SK-N-SH treated with all-trans-retinoic acid at 6 μM for 48 hours (cell line): ENCODE measurements around the gene PASK.

Experiments
- ATAC-seq: fragments of 200-7000 bp; cut with Tn5 transposase; 3 replicates; pipeline ENCODE4 v1.9.1; 2020; ENCODE audit warnings: mild to moderate bottlenecking, moderate library complexity
- ARNTL ChIP-seq: fragments of 450-650 bp; formaldehyde crosslinking; IDR thresholded peaks from 2 replicates; pipeline ENCODE4 v1.5.0; 2020; ENCODE audit warnings: low read depth, mild to moderate bottlenecking, moderate library complexity, borderline replicate concordance
- BACH2 ChIP-seq: fragments of 250-450 bp; sonication (Bioruptor Pico); IDR thresholded peaks from 2 replicates; pipeline ENCODE4 v1.9.0; 2021; ENCODE audit warnings: mild to moderate bottlenecking, borderline replicate concordance
- CSDC2 ChIP-seq: fragments of 250-450 bp; sonication (Bioruptor Pico); IDR thresholded peaks from 2 replicates; pipeline ENCODE4 v1.5.0; 2020; ENCODE audit warnings: mild to moderate bottlenecking, moderate library complexity
- ESRRG ChIP-seq: fragments of 250-450 bp; sonication (Bioruptor Pico); IDR thresholded peaks from 2 replicates; pipeline ENCODE4 v1.6.1; 2021; ENCODE audit warnings: mild to moderate bottlenecking
- GLIS3 ChIP-seq: fragments of 250-450 bp; sonication (Bioruptor Pico); IDR thresholded peaks from 2 replicates; pipeline ENCODE4 v1.5.0; 2020; ENCODE audit warnings: mild to moderate bottlenecking, moderate library complexity
- ISL1 ChIP-seq: fragments of 250-450 bp; sonication (Bioruptor Pico); IDR thresholded peaks from 2 replicates; pipeline ENCODE4 v2.1.2; 2022; ENCODE audit warnings: mild to moderate bottlenecking, moderate library complexity
- OSR1 ChIP-seq: fragments of 250-450 bp; sonication (Bioruptor Pico); IDR thresholded peaks from 2 replicates; pipeline ENCODE4 v1.8.0; 2022; ENCODE audit warnings: moderate library complexity, mild to moderate bottlenecking, inconsistent platforms
- PPARA ChIP-seq: fragments of 250-450 bp; sonication (Bioruptor Pico); IDR thresholded peaks from 2 replicates; pipeline ENCODE4 v1.5.0; 2020; ENCODE audit warnings: mild to moderate bottlenecking, borderline replicate concordance
- RARB ChIP-seq: fragments of 250-450 bp; sonication (Bioruptor Pico); IDR thresholded peaks from 2 replicates; pipeline ENCODE4 v1.8.0; 2021; ENCODE audit warnings: mild to moderate bottlenecking, moderate library complexity
- SNAI2 ChIP-seq: fragments of 250-450 bp; sonication (Bioruptor Pico); IDR thresholded peaks from 2 replicates; pipeline ENCODE4 v1.5.0; 2020; ENCODE audit warnings: mild to moderate bottlenecking, moderate library complexity
- TCF4 ChIP-seq: fragments of 250-450 bp; sonication (Bioruptor Pico); IDR thresholded peaks from 2 replicates; pipeline ENCODE4 v1.8.0; 2021; ENCODE audit warnings: mild to moderate bottlenecking, moderate library complexity, borderline replicate concordance
- TOX ChIP-seq: fragments of 250-450 bp; sonication (Bioruptor Pico); IDR thresholded peaks from 2 replicates; pipeline ENCODE4 v1.8.0; 2021; ENCODE audit warnings: mild to moderate bottlenecking, moderate library complexity, borderline replicate concordance
- ZFP3 ChIP-seq: fragments of 250-450 bp; sonication (Bioruptor Pico); IDR thresholded peaks from 2 replicates; pipeline ENCODE4 v1.5.0; 2020; ENCODE audit warnings: mild to moderate bottlenecking, moderate library complexity
- ZNF565 ChIP-seq: fragments of 450-650 bp; formaldehyde crosslinking; conservative IDR thresholded peaks from 2 replicates; pipeline ENCODE4 v1.5.0; 2020; ENCODE audit warnings: low read depth, mild to moderate bottlenecking, moderate library complexity
- ZNF70 ChIP-seq: fragments of 450-650 bp; formaldehyde crosslinking; IDR thresholded peaks from 2 replicates; pipeline ENCODE4 v1.5.0; 2020; ENCODE audit warnings: mild to moderate bottlenecking, moderate library complexity
- ZNF8 ChIP-seq: fragments of 450-650 bp; formaldehyde crosslinking; IDR thresholded peaks from 2 replicates; pipeline ENCODE4 v1.5.0; 2020; ENCODE audit warnings: mild to moderate bottlenecking, moderate library complexity
- TF ChIP-seq, protein P1 (sequence below): fragments of 250-450 bp; sonication (Bioruptor Pico); IDR thresholded peaks from 2 replicates; pipeline ENCODE4 v1.5.0; 2020; ENCODE audit warnings: mild to moderate bottlenecking, moderate library complexity
- TF ChIP-seq, protein P2 (sequence below): fragments of 250-450 bp; sonication (Bioruptor Pico); IDR thresholded peaks from 2 replicates; pipeline ENCODE4 v1.8.0; 2021; ENCODE audit warnings: low read depth, mild to moderate bottlenecking, moderate library complexity, borderline replicate concordance
- TF ChIP-seq, protein P3 (sequence below): fragments of 250-450 bp; sonication (Bioruptor Pico); IDR thresholded peaks from 2 replicates; pipeline ENCODE4 v1.5.1; 2021; ENCODE audit warnings: mild to moderate bottlenecking, moderate library complexity

Gene PASK

DNA sequence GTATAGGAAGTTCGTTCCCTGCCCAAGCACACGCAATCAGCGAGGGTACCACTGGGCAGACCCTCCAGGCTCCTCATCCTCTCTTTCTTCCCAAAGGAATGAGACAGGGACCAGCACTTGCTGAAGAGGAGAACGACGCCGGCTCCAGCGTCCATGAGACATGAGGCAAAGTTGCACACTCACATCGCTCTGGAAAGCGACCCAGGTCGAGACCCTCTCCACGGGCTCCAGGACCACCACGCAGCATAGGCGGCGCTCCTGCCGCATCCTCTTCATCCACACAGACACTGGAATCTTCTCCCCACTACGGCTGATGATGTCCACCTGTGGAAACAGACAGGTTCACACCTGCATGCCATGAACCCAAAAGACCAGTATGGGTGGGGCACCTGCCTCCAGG, 10.8 kb downstream of the PASK start (continued):
- TF ChIP-seq, protein P1, sequence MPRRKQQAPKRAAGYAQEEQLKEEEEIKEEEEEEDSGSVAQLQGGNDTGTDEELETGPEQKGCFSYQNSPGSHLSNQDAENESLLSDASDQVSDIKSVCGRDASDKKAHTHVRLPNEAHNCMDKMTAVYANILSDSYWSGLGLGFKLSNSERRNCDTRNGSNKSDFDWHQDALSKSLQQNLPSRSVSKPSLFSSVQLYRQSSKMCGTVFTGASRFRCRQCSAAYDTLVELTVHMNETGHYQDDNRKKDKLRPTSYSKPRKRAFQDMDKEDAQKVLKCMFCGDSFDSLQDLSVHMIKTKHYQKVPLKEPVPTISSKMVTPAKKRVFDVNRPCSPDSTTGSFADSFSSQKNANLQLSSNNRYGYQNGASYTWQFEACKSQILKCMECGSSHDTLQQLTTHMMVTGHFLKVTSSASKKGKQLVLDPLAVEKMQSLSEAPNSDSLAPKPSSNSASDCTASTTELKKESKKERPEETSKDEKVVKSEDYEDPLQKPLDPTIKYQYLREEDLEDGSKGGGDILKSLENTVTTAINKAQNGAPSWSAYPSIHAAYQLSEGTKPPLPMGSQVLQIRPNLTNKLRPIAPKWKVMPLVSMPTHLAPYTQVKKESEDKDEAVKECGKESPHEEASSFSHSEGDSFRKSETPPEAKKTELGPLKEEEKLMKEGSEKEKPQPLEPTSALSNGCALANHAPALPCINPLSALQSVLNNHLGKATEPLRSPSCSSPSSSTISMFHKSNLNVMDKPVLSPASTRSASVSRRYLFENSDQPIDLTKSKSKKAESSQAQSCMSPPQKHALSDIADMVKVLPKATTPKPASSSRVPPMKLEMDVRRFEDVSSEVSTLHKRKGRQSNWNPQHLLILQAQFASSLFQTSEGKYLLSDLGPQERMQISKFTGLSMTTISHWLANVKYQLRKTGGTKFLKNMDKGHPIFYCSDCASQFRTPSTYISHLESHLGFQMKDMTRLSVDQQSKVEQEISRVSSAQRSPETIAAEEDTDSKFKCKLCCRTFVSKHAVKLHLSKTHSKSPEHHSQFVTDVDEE (CRISPR knock-in tag) = no peak
- no peak for TF ChIP-seq CSDC2 (CRISPR knock-in tag)
- TF ChIP-seq, all 23 proteins: peak for 0

DNA sequence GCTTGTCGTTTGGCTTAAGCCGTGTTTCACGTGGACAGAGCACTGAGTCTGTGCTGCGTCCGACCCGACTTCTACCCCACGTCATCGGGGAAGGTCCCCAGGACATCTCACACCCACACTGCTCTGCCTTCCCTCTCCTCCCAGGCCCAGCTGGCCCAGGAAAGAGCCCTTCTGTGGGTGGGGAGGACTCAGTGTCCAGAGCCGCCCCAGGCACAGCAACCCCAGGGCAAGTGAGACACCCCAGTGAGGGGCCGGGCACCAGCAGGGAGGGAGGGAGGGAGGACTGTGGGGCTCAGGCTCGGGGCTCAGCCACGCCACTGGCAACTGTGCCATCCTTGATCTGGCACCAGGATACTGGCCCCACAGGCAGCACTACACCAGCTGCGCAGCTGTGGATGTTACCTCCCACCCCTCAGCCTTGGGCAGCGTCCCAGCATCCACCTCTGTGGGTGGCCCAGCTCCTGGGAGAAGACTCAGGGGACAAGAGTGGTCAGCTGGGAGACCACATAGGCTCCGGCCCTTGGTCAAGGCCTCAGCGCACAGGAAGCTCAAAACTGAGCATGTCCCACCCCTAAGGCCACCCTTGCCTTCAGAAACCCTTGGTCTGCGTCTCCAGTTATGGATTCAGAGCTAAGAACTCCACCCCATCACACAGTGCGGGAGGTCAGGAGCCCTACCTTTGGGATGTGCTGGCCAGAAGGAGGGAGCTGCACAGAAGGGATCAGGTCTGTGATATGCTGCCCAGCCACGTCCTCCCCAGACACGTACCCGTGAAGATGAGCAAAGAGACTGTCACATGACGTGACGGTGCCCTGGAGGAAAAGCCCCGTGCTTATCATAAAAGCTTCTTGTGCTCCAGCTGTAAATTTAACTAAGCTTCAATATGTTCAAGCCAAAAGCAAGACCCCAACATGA, 11.7 kb downstream of the PASK start:
- no peak for ATAC-seq
- TF ChIP-seq OSR1 (CRISPR knock-in tag) = no peak
- no peak for TF ChIP-seq TOX (CRISPR knock-in tag)
- TF ChIP-seq ISL1 = no peak
- TF ChIP-seq GLIS3 = no peak
- TF ChIP-seq, protein P2, sequence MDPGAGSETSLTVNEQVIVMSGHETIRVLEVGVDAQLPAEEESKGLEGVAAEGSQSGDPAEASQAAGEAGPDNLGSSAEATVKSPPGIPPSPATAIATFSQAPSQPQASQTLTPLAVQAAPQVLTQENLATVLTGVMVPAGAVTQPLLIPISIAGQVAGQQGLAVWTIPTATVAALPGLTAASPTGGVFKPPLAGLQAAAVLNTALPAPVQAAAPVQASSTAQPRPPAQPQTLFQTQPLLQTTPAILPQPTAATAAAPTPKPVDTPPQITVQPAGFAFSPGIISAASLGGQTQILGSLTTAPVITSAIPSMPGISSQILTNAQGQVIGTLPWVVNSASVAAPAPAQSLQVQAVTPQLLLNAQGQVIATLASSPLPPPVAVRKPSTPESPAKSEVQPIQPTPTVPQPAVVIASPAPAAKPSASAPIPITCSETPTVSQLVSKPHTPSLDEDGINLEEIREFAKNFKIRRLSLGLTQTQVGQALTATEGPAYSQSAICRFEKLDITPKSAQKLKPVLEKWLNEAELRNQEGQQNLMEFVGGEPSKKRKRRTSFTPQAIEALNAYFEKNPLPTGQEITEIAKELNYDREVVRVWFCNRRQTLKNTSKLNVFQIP = no peak
- TF ChIP-seq CSDC2 (CRISPR knock-in tag) = no peak
- no peak for TF ChIP-seq ARNTL (CRISPR knock-in tag)
- TF ChIP-seq RARB (CRISPR knock-in tag) = no peak
- TF ChIP-seq TCF4 = no peak
- no peak for TF ChIP-seq ZNF70 (CRISPR knock-in tag)
- no peak for TF ChIP-seq ESRRG (CRISPR knock-in tag)
- TF ChIP-seq, protein P1 (CRISPR knock-in tag) = no peak

DNA sequence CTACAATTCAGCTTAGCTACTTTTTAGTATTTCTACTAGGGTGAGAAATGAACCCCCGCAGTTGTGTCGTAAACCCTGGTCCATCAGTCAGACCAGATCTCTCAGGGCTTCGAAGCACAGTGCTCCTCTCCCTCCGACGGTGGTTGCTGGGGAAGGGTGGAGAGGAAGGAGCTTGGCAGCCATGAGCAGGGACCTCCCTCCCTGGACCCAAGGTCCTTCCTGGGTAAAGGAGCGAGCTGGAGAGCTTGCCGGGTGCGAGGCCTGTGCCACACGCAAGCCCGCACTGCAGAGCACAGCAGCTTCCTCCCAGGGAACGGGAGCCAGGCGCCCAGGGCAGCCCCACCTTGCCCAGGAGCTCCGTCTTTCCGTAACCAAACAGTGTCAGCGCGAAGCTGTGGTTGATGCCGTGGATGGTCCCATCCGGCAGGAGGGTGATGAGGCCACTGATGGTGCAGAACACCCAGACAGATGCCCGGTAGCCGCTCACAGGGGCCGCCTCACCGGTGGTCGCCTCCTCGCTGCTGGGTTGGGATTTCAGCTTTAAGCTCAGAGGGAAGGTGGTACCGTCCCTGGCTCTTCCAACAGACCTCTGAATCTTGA, 12.5 kb downstream of the PASK start:
- no peak; the same call in 2 of the 3 replicates for ATAC-seq
- TF ChIP-seq BACH2 = no peak
- no peak for TF ChIP-seq PPARA
- TF ChIP-seq, protein P3, sequence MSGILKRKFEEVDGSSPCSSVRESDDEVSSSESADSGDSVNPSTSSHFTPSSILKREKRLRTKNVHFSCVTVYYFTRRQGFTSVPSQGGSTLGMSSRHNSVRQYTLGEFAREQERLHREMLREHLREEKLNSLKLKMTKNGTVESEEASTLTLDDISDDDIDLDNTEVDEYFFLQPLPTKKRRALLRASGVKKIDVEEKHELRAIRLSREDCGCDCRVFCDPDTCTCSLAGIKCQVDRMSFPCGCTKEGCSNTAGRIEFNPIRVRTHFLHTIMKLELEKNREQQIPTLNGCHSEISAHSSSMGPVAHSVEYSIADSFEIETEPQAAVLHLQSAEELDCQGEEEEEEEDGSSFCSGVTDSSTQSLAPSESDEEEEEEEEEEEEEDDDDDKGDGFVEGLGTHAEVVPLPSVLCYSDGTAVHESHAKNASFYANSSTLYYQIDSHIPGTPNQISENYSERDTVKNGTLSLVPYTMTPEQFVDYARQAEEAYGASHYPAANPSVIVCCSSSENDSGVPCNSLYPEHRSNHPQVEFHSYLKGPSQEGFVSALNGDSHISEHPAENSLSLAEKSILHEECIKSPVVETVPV (CRISPR knock-in tag) = no peak
- no peak for TF ChIP-seq ZNF565 (CRISPR knock-in tag)
- no peak for TF ChIP-seq ZFP3
- no peak for TF ChIP-seq RARB (CRISPR knock-in tag)
- TF ChIP-seq ZNF8 = no peak
- TF ChIP-seq ISL1 = no peak
- no peak for TF ChIP-seq SNAI2 (CRISPR knock-in tag)
- TF ChIP-seq CSDC2 (CRISPR knock-in tag) = no peak
- TF ChIP-seq ARNTL (CRISPR knock-in tag) = no peak
- no peak for TF ChIP-seq TOX (CRISPR knock-in tag)
- TF ChIP-seq, protein P2 = no peak
- TF ChIP-seq, protein P1 (CRISPR knock-in tag) = no peak
